ENCODE results near the gene DNAH12.

The DNAH12 gene

GRCh38 chr3:57544181-57545125 lies at the start of gene DNAH12:
Gene DNAH12, minus strand, starts transcription at chr3:57544344. Its CDS starts 1,474 bp downstream, at chr3:57542870.
- TF ChIP-seq GATA2 (IDR thresholded peaks at IDR 0.05; ENCODE audit: low read depth, low read length) (no peak), GATA3 (IDR thresholded peaks at IDR 0.05; ENCODE audit: low read depth, low read length) (no peak)

DNA sequence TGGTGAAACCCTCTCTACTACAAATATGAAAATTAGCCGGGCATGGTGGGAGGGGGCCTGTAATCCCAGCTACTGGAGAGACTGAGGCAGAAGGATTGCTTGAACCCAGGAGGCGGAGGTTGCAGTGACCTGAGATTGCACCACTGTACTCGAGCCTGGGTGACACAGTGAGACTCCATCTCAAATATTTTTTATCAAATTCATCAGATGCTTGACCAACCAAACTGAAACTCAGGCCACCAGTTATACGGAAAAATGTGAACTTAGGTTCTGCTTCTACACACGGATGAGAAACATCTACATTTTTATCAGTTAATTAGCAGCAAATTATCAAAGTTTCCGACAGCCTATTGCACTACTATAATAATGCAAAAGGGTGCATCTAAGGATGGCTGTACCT lies 48.2 kb upstream of the DNAH12 start:
- TF ChIP-seq GATA3 (IDR thresholded peaks at IDR 0.05; ENCODE audit: low read depth, low read length) (no peak), GATA2 (IDR thresholded peaks at IDR 0.05; ENCODE audit: low read depth, low read length) (no peak)

DNA sequence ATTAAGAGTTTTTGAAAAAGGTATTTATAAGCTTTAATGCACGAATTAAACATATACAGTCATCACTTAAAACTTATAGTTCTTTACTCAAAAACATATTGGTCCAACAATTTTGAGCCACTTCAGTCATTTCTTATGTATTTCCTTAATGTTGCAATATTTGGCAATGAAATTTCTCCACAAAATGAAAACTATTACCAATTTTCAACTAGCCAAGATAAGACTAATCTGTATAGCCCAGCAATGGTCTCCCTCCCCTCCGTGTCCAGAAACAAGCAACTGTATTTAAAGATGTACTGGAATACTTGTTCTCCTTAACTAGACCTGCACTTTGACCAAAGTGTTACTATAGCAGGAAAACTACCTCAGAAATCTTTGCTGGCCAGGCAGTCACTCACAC lies 43.8 kb upstream of the DNAH12 start:
- TF ChIP-seq GATA2 (IDR thresholded peaks at IDR 0.05; ENCODE audit: low read depth, low read length) = no peak
- TF ChIP-seq GATA3 (IDR thresholded peaks at IDR 0.05; ENCODE audit: low read depth, low read length) = no peak

- TF ChIP-seq GATA3 (IDR thresholded peaks at IDR 0.05; ENCODE audit: low read depth, low read length) (no peak), GATA2 (IDR thresholded peaks at IDR 0.05; ENCODE audit: low read depth, low read length) (no peak)
Measured at GRCh38 chr3:57586778-57587177, 42.6 kb upstream of the DNAH12 start.

- TF ChIP-seq GATA2 (IDR thresholded peaks at IDR 0.05; ENCODE audit: low read depth, low read length) = no peak
- TF ChIP-seq GATA3 (IDR thresholded peaks at IDR 0.05; ENCODE audit: low read depth, low read length) = no peak
Measured at GRCh38 chr3:57583544-57583943, 39.4 kb upstream of the DNAH12 start.

DNA sequence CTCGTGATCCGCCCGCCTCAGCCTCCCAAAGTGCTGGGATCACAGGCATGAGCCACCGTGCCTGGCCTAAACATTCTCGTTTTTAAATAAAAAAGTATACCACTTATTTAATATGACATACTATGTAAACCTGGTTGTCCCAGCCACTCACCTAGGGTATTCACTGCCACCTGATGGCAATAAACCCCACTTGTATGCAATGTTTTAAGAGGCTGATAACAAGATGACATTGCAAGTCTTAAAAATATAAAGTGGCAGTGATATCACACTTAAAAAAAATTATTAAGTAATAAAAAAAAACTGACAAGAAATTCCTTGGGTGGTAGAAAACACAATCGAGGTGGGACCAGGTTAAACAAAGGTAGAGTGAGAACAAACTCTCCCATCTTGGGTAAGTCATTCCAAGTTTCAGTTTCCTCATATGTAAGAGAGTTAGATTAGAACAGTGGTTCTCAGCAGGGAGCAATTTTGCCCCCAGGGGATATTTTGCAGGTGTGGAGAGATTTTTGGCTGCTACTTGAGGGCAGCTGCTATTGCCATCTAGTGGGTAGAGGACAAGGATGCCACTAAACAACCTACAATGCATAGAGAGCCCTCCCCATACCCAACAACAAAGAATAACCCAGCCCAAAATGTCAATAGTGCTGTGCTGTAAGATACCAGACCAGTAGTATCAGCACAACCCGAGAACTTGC lies 38.5 kb upstream of the DNAH12 start:
- TF ChIP-seq GATA2 (IDR thresholded peaks at IDR 0.05; ENCODE audit: low read depth, low read length) (no peak), GATA3 (IDR thresholded peaks at IDR 0.05; ENCODE audit: low read depth, low read length) (no peak)

DNA sequence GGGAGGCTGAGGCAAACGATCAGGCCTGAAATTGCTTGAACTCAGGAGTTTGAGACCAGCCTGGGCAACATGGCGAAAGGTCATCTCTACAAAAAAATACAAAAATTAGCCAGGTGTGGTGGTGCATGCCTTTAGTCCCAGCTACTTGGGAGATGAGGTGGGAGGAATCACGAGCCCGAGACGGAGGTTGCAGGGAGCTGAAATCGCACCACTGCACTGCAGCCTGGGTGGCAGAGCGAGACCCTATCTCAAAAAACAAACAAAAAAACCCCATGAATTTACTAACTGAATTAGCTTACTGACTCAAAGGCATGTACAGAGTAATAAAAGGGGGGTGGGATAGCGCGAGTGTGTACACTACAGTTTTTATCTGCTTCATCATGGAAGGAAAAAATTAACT lies 33.7 kb upstream of the DNAH12 start:
- TF ChIP-seq GATA2 (IDR thresholded peaks at IDR 0.05; ENCODE audit: low read depth, low read length) (no peak), GATA3 (IDR thresholded peaks at IDR 0.05; ENCODE audit: low read depth, low read length) (no peak)

DNA sequence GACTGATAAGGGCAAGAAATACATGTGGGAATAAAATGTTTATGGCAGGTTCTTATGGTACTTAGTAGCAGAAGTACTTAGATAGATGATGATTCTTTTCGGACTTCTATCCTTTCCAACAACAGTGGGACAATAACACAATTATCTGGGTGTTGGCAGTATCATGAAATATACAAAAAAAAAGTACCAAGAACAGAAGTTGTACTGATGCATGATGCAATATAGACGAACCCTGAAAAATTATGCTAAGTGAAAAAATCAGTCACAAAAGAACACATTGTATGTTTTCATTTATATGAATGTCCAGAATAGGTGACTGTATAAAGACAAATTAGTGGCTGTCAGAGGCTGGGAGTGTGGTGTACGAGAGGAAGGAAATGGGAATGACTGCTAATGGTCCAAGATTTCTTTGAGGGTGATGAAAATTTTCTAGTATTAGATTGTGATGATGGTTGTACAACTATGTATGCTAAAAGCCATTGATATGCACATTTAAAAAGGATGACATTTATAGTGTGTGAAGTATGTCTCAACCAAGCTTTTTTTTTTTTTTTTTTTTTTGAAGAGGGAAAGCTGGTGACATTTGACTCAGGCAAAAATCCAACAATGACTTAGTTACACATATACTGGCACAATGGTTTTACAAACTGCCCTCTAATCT lies 32.0 kb upstream of the DNAH12 start:
- TF ChIP-seq GATA3 (IDR thresholded peaks at IDR 0.05; ENCODE audit: low read depth, low read length) (no peak), GATA2 (IDR thresholded peaks at IDR 0.05; ENCODE audit: low read depth, low read length) (no peak)

DNA sequence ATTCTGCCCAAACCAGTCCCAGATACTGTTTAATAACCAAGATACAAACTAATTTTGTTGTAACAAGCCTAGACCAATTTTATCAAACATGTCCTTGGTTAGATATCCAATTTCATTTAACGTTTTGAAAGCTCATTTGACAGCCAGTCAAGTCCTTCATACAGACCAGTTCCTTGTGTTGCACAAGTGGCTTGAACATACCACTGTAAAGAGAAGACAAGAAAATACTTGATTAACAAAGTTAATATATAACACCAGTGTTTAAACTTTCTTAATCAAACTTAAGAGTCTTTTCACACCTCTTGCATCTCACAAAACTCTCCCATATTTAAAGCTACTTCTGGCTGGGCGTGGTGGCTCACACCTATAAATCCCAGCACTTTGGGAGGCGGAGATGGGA lies 28.0 kb upstream of the DNAH12 start:
- no peak for TF ChIP-seq GATA3 (IDR thresholded peaks at IDR 0.05; ENCODE audit: low read depth, low read length)

DNA sequence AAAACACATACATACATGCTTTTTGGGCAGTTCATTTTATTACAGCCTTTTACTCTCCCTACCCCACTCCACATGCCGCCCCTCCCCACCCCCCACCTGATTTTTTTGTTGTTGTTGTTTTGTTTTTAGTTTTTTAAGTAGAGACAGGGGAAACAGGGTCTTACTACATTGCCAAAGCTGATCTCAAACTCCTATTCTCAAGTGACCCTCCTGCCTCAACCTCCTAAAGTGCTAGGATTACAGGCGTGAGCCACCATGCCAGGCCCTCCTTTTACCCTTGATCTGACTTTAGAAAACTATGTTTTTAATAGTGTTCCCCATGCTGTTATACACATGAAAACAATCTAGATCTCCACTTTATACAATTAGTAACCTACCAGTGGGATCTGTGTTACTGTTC lies 26.7 kb upstream of the DNAH12 start:
- no peak for TF ChIP-seq GATA2 (IDR thresholded peaks at IDR 0.05; ENCODE audit: low read depth, low read length)
- TF ChIP-seq GATA3 (IDR thresholded peaks at IDR 0.05; ENCODE audit: low read depth, low read length) = no peak

GRCh38 chr3:57569859-57570450 lies 25.8 kb upstream of the DNAH12 start:
- TF ChIP-seq GATA2 (IDR thresholded peaks at IDR 0.05; ENCODE audit: low read depth, low read length) = no peak
- TF ChIP-seq GATA3 (IDR thresholded peaks at IDR 0.05; ENCODE audit: low read depth, low read length) = no peak

DNA sequence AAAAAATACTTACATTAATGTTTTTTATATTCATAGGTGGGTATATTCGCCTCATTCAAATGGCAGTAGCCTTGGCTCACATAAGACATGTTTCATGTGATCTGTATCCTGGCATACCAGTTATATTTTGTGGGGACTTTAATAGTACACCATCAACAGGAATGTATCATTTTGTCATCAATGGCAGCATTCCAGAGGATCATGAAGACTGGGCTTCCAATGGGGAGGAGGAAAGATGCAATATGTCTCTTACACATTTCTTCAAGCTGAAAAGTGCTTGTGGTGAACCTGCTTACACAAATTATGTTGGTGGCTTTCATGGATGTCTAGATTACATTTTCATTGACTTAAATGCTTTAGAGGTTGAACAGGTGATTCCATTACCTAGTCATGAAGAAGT lies 15.4 kb upstream of the DNAH12 start:
- no peak for TF ChIP-seq GATA3 (IDR thresholded peaks at IDR 0.05; ENCODE audit: low read depth, low read length)
- no peak for TF ChIP-seq GATA2 (IDR thresholded peaks at IDR 0.05; ENCODE audit: low read depth, low read length)

DNA sequence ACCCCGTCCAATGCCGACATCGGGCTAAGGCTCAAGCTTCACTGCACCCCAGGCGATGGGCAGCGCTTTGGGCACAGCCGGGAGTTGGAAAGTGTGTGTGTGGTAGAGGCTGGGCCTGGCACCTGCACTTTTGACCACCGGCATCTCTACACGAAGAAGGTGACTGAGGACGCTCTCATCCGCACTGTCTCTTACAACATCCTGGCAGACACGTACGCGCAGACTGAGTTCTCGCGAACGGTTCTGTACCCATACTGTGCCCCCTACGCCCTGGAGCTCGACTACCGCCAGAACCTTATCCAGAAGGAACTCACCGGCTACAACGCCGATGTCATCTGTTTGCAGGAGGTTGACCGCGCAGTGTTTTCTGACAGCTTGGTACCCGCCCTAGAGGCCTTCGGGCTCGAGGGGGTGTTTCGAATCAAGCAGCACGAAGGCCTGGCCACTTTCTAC lies 13.0 kb upstream of the DNAH12 start:
- no peak for TF ChIP-seq GATA3 (IDR thresholded peaks at IDR 0.05; ENCODE audit: low read depth, low read length)
- TF ChIP-seq GATA2 (IDR thresholded peaks at IDR 0.05; ENCODE audit: low read depth, low read length) = no peak

Data from SH-SY5Y (cell line).